ENCODE data around the gene AAMP. TPM values are rescaled to one million over a fixed set of nuclear protein-coding genes. Genes with fewer than 3 reads are reported as not detected.

AAMP gene
- total RNA-seq, 1 experiment from 2014 or later, result 126 TPM

DNA sequence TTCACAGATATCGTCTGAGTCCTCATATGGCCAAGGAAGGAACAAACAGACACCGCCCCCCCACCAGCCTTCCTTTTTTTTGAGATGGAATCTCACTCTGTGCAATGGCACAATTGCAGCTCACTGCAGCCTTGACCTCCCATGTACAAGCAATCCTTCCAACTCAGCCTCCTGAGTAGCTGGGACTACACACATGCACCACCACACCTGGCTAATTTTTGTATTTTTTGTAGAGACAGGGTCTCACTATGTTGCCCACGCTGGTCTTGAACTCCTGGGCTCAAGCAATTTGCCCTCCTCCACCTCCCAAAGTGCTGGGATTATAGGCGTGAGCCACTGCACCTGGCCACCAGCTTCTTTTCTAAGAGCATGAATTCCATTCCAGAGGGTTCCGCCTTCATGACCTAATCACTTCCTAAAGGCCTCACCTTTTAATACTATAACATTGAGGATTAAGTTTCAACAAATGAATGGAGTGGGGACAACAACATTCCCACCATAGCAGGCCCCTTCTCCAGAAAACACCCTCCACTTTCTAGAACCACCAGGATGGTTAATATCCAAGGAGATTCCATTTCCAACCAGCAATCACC is 24.6 kb upstream of the AAMP start:
- H3K27me3 ChIP-seq (ENCODE audit: insufficient read depth, low read depth), result no peaks in the 10 kb centered on the region
- peak overlapping the region; percentile 96 for H3K27ac ChIP-seq
- ChIA-PET CTCF (interaction anchor here (1.6 kb wide), 1 partner anchor 8 kb away, joined by 11 read pairs; no protein-coding TSS in a partner anchor), POLR2A (ENCODE audit: unreplicated experiment) (interaction anchor here (0.5 to 0.6 kb wide), 2 partner anchors 93 to 105 kb away, joined by 3 to 4 read pairs; partner anchors contain the start of gene CTDSP1)
- no peak overlapping the region for H2AFZ ChIP-seq
- H4K20me1 ChIP-seq (ENCODE audit: insufficient read depth), result peaks cover 3% of the 10 kb centered on the region; the same call in 1 of the 2 replicates
- no peaks in the 10 kb centered on the region for H3K36me3 ChIP-seq (ENCODE audit: low read depth)
- TF ChIP-seq EZH2 (IDR thresholded peaks at IDR 0.05; ENCODE audit: low read depth), result no peak
- TF ChIP-seq, protein P1, sequence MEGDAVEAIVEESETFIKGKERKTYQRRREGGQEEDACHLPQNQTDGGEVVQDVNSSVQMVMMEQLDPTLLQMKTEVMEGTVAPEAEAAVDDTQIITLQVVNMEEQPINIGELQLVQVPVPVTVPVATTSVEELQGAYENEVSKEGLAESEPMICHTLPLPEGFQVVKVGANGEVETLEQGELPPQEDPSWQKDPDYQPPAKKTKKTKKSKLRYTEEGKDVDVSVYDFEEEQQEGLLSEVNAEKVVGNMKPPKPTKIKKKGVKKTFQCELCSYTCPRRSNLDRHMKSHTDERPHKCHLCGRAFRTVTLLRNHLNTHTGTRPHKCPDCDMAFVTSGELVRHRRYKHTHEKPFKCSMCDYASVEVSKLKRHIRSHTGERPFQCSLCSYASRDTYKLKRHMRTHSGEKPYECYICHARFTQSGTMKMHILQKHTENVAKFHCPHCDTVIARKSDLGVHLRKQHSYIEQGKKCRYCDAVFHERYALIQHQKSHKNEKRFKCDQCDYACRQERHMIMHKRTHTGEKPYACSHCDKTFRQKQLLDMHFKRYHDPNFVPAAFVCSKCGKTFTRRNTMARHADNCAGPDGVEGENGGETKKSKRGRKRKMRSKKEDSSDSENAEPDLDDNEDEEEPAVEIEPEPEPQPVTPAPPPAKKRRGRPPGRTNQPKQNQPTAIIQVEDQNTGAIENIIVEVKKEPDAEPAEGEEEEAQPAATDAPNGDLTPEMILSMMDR (conservative IDR thresholded peaks at IDR 0.05), result no peak
- H3K4me2 ChIP-seq, result peak overlapping the region; percentile 75
- peaks cover 28% of the 10 kb centered on the region for H3K79me2 ChIP-seq (ENCODE audit: low read depth)
- H3K9me2 ChIP-seq (ENCODE audit: insufficient read depth), result no peaks in the 10 kb centered on the region
- no peaks in the 10 kb centered on the region for H3K9me3 ChIP-seq (ENCODE audit: insufficient read depth, low read depth)
- peaks cover 86% of the 10 kb centered on the region for H3K4me1 ChIP-seq (replicated peaks; ENCODE audit: insufficient read depth)
- DNase-seq, result peak in 1 of 2 experiments; percentile 69
- H3K4me3 ChIP-seq, result no peak overlapping the region
- BruUV-seq (replicated peaks), result no TSS peak
- peaks cover 64% of the 10 kb centered on the region for H3F3A ChIP-seq (ENCODE audit: insufficient read depth, low read depth)
- intact Hi-C loops (cut with micrococcal nuclease; ENCODE audit: unreplicated experiment), result loop anchor here (5.0 kb wide), 1 partner anchor 273 kb away; the partner anchor contains the start of genes CNOT9 and USP37

DNA sequence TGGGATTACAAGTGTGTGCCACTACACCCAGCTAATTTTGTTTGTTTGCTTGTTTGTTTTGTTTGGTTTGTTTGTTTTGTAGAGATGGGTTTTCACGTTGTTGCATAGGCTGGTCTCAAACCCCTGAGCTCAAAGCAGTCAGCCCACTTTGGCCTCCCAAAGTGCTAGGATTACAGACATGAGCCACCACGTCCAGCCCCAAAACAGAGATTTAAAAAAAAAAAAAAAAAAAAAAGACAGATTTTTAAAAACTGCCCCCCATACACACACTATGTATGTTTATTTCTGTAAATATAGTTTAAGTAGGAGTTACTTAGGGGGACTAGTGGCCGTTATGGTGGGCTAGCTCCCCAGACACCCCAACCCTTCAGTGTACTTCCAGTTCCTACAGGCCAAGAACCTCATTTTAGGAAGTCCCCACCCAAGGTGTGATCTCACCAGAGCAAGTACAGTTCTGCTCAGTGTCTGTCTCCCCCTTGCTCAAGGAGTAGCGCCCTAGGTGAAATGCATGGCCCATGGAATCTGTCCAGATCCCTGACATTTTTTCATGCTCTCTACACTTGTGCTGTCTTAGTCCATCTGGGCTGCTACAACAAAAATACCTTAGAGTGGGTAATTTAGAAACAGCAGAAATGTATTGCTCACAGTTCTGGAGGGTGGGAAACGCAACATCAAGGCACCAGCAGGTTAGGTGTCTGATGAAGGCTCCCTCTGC is 23.9 kb upstream of the AAMP start:
- intact Hi-C loops (cut with micrococcal nuclease; ENCODE audit: unreplicated experiment), result loop anchor here (2.0 to 5.0 kb wide), 2 partner anchors 103 to 273 kb away; partner anchors contain the start of genes CNOT9 and USP37
- peaks cover 62% of the 10 kb centered on the region for H3F3A ChIP-seq (ENCODE audit: insufficient read depth, low read depth)
- BruUV-seq (replicated peaks), result no TSS peak

More for the DNA sequence above, 23.9 kb upstream of the AAMP start:
- Histone ChIP-seq H2AFZ (no peak overlapping the region), H3K27ac (peak overlapping the region; percentile 96), H3K79me2 (ENCODE audit: low read depth) (peaks cover 34% of the 10 kb centered on the region), H3K9me3 (ENCODE audit: insufficient read depth, low read depth) (no peaks in the 10 kb centered on the region), H3K4me2 (peak overlapping the region; percentile 75), H3K4me3 (no peak overlapping the region), H3K36me3 (ENCODE audit: low read depth) (no peaks in the 10 kb centered on the region), H4K20me1 (ENCODE audit: insufficient read depth) (peaks cover 3% of the 10 kb centered on the region; the same call in 1 of the 2 replicates), H3K9me2 (ENCODE audit: insufficient read depth) (no peaks in the 10 kb centered on the region), H3K27me3 (ENCODE audit: insufficient read depth, low read depth) (no peaks in the 10 kb centered on the region), H3K4me1 (replicated peaks; ENCODE audit: insufficient read depth) (peaks cover 86% of the 10 kb centered on the region)
- DNase-seq, result no peak
- TF ChIP-seq EZH2 (IDR thresholded peaks at IDR 0.05; ENCODE audit: low read depth), result no peak
- TF ChIP-seq, protein P1 (conservative IDR thresholded peaks at IDR 0.05), result no peak
- ChIA-PET CTCF (interaction anchor here (0.7 to 4.5 kb wide), 2 partner anchors 21 to 460 kb away, joined by 3 to 26 read pairs; no protein-coding TSS in a partner anchor), POLR2A (ENCODE audit: unreplicated experiment) (interaction anchor here (0.5 to 0.6 kb wide), 2 partner anchors 94 to 106 kb away, joined by 3 to 4 read pairs; partner anchors contain the start of gene CTDSP1)

Data from PC-9 (cell line).